ENCODE measurements around the gene KCNJ9. TPM values are rescaled to one million over a fixed set of nuclear protein-coding genes. Genes with fewer than 3 reads are reported as not detected.
A peak's percentile ranks its signal among the peaks of the same experiment; 100 is the strongest.

Gene KCNJ9
- total RNA-seq, 6 experiments from 2014 or later: not detected

DNA sequence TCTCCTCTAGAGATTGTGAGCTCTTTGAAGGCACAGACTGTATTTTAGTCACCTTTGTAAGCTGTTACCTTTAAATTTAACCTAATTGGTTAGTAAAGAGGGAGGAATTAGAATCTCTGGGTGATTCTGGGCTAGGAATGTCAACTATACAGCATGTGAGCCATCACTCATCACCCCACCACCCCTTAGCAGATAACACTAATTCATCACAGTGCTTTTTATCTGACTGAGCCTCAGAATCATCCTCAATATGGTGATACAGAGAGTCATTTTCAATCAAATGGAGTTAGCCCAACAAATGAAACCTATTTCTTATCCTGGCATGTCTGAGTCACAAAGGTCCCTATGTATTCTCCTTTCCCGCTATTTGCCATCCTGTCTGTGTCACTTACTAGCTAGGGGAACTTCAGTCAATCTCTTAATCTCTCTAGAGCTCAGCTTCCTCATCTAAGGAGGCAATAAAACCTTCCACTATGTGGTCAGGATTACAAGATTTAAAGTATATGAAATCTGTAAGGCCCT, 24.6 kb upstream of the KCNJ9 start:
- H3K9me3 ChIP-seq: no peaks in the 10 kb centered on the region
- intact Hi-C loops (cut with DNase I): no loop called here
- no peaks in the 10 kb centered on the region for H3K36me3 ChIP-seq
- ATAC-seq (no peak), DNase-seq (no peak)
- no peaks in the 10 kb centered on the region for H3K4me1 ChIP-seq
- H3K27me3 ChIP-seq: no peaks in the 10 kb centered on the region
- H3K27ac ChIP-seq: no peak overlapping the region
- TF ChIP-seq, protein P1, sequence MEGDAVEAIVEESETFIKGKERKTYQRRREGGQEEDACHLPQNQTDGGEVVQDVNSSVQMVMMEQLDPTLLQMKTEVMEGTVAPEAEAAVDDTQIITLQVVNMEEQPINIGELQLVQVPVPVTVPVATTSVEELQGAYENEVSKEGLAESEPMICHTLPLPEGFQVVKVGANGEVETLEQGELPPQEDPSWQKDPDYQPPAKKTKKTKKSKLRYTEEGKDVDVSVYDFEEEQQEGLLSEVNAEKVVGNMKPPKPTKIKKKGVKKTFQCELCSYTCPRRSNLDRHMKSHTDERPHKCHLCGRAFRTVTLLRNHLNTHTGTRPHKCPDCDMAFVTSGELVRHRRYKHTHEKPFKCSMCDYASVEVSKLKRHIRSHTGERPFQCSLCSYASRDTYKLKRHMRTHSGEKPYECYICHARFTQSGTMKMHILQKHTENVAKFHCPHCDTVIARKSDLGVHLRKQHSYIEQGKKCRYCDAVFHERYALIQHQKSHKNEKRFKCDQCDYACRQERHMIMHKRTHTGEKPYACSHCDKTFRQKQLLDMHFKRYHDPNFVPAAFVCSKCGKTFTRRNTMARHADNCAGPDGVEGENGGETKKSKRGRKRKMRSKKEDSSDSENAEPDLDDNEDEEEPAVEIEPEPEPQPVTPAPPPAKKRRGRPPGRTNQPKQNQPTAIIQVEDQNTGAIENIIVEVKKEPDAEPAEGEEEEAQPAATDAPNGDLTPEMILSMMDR (IDR thresholded peaks at IDR 0.05): no peak
- no peak for TF ChIP-seq POLR2A (IDR thresholded peaks at IDR 0.05)
- H3K4me3 ChIP-seq: no peak overlapping the region
- 87% methylated on average over 1 of the region's 1 CpG for WGBS (ENCODE audit: insufficient coverage, low coverage, low lambda C conversion rate, missing lambda C conversion rate)

- TF ChIP-seq, protein P1 (IDR thresholded peaks at IDR 0.05): peak in 3 of 4 donors; percentile 16 to 29 (median 22)
- TF ChIP-seq POLR2A (IDR thresholded peaks at IDR 0.05): no peak
- H3K4me3 ChIP-seq: no peak overlapping the region
- DNase-seq: no peak
- peak in 1 of 4 donors; percentile 27 for ATAC-seq
- WGBS (ENCODE audit: insufficient coverage, low coverage, low lambda C conversion rate, missing lambda C conversion rate): 36% methylated on average over 2 of the region's 2 CpGs
- no peaks in the 10 kb centered on the region for H3K27me3 ChIP-seq
- intact Hi-C loops (cut with DNase I): no loop called here
- H3K9me3 ChIP-seq: no peaks in the 10 kb centered on the region
- no peak overlapping the region for H3K27ac ChIP-seq
- no peaks in the 10 kb centered on the region for H3K4me1 ChIP-seq
- H3K36me3 ChIP-seq: no peaks in the 10 kb centered on the region
Observed at GRCh38 chr1:160058087-160058486, 23.3 kb upstream of the KCNJ9 start.

GRCh38 chr1:160061369-160062229, 19.7 kb upstream of the KCNJ9 start:
- TF ChIP-seq POLR2A (IDR thresholded peaks at IDR 0.05): no peak
- TF ChIP-seq, protein P1 (IDR thresholded peaks at IDR 0.05): no peak
- DNase-seq (no peak), ATAC-seq (no peak)
- Histone ChIP-seq H3K4me1 (no peaks in the 10 kb centered on the region), H3K27ac (no peak overlapping the region), H3K9me3 (no peaks in the 10 kb centered on the region), H3K36me3 (no peaks in the 10 kb centered on the region), H3K4me3 (no peak overlapping the region), H3K27me3 (no peaks in the 10 kb centered on the region)
- intact Hi-C loops (cut with DNase I): no loop called here
- WGBS (ENCODE audit: insufficient coverage, low coverage, low lambda C conversion rate, missing lambda C conversion rate): 42% methylated on average over 7 of the region's 15 CpGs

DNA sequence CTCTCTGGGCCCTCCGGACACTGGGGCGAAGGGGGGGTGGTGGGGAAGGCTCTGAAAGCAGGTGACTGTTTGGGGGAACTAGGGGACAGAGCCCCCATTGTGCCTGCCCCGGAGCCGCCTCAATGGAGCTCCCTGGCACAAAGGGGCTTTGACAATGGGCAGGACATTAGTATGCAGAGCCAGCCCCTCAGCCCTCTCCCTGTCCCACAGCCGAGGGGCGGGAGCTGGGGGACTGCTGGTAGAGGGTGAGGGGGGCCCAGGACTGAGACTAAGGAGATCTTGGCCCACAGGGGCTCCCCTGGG, 19.2 kb upstream of the KCNJ9 start:
- Histone ChIP-seq H3K4me1 (no peaks in the 10 kb centered on the region), H3K27me3 (no peaks in the 10 kb centered on the region), H3K9me3 (no peaks in the 10 kb centered on the region), H3K4me3 (no peak overlapping the region), H3K27ac (no peak overlapping the region), H3K36me3 (no peaks in the 10 kb centered on the region)
- TF ChIP-seq POLR2A (IDR thresholded peaks at IDR 0.05): no peak
- TF ChIP-seq, protein P1 (IDR thresholded peaks at IDR 0.05): no peak
- WGBS (ENCODE audit: insufficient coverage, low coverage, low lambda C conversion rate, missing lambda C conversion rate): 64% methylated on average over 3 of the region's 6 CpGs
- intact Hi-C loops (cut with DNase I): no loop called here
- ATAC-seq (no peak), DNase-seq (no peak)

Data from right lobe of liver (tissue), 6 donors.